Kidney epithelial cell (primary cell): ENCODE measurements around the gene GGA1. TPM values are rescaled to one million over a fixed set of nuclear protein-coding genes. Genes with fewer than 3 reads are reported as not detected.

Source experiments
- DNase-seq: peaks from one replicate; pipeline ENCODE4 v3.0.0-alpha.2; 2010; ENCODE audit warnings: low read depth
- H3K27me3 ChIP-seq: 2 replicates; pipeline ENCODE4 v1.6.0; 2011; ENCODE audit warnings: low read length; ENCODE audit not compliant: control insufficient read depth, insufficient read depth
- H3K36me3 ChIP-seq: 2 replicates; pipeline ENCODE4 v1.5.1; 2011; ENCODE audit warnings: low read length; ENCODE audit not compliant: control insufficient read depth, insufficient read depth
- H3K4me3 ChIP-seq: 2 replicates; pipeline ENCODE4 v1.5.1; 2011; ENCODE audit warnings: low read depth, mild to moderate bottlenecking, control low read depth, low read length
- CTCF ChIP-seq: IDR thresholded peaks from 2 replicates; pipeline ENCODE4 v1.5.1; 2011; ENCODE audit warnings: mild to moderate bottlenecking, moderate library complexity, low read length, control low read depth, inconsistent platforms; ENCODE audit not compliant: insufficient read depth, poor library complexity, severe bottlenecking
- total RNA-seq: library from RNA; depleted of rRNA; stranded (reverse); fragments of >200 nt; gene quantifications from 2 replicates; pipeline ENCODE4 v1.2.3, GENCODE V29; 2015

GGA1 gene
- total RNA-seq, 1 donor from 2014 or later, result 65.9 TPM

GRCh38 chr22:37561212-37562048, 47.2 kb upstream of the GGA1 start:
- TF ChIP-seq CTCF, result peak; percentile 90
- peak overlapping the region; percentile 55 for H3K4me3 ChIP-seq
- peaks cover 3% of the 10 kb centered on the region for H3K36me3 ChIP-seq
- no peaks in the 10 kb centered on the region for H3K27me3 ChIP-seq
- DNase-seq, result no peak

- TF ChIP-seq CTCF, result no peak
- Histone ChIP-seq H3K36me3 (peaks cover 5% of the 10 kb centered on the region), H3K4me3 (peak overlapping the region; percentile 55), H3K27me3 (no peaks in the 10 kb centered on the region)
- no peak for DNase-seq
These were observed 46.4 kb upstream of the GGA1 start for GRCh38 chr22:37562049-37562875.

GRCh38 chr22:37563153-37564081, 45.2 kb upstream of the GGA1 start:
- H3K4me3 ChIP-seq, result no peak overlapping the region
- TF ChIP-seq CTCF, result no peak
- DNase-seq, result peak; percentile 92
- peaks cover 8% of the 10 kb centered on the region for H3K36me3 ChIP-seq
- no peaks in the 10 kb centered on the region for H3K27me3 ChIP-seq

GRCh38 chr22:37564111-37564711, 44.4 kb upstream of the GGA1 start:
- no peak for TF ChIP-seq CTCF
- Histone ChIP-seq H3K4me3 (no peak overlapping the region), H3K27me3 (no peaks in the 10 kb centered on the region), H3K36me3 (peaks cover 11% of the 10 kb centered on the region)
- DNase-seq, result no peak

GRCh38 chr22:37565830-37566229, 42.8 kb upstream of the GGA1 start:
- H3K27me3 ChIP-seq, result no peaks in the 10 kb centered on the region

More at GRCh38 chr22:37565830-37566229, 42.8 kb upstream of the GGA1 start:
- TF ChIP-seq CTCF, result no peak
- DNase-seq, result no peak
- peaks cover 11% of the 10 kb centered on the region for H3K36me3 ChIP-seq
- no peak overlapping the region for H3K4me3 ChIP-seq
